GM18867 (cell line): ENCODE results near the gene ADCYAP1.
"Not testable (repeated sequence)": the region's sequence is repeated elsewhere in the genome, so short reads cannot be mapped to it uniquely, and the experiment has no call there.

Source experiments
- ATAC-seq: cut with Tn5 transposase; IDR thresholded peaks from one replicate; pipeline ENCODE4 v1.9.1; 2021; ENCODE audit warnings: mild to moderate bottlenecking, moderate library complexity; ENCODE audit not compliant: unreplicated experiment

The ADCYAP1 gene

GRCh38 chr18:904218-905090 is at the start of gene ADCYAP1:
Gene ADCYAP1, plus strand, starts transcription at chr18:904871. Its CDS starts 516 bp downstream, at chr18:905387.
- no peak for ATAC-seq

- no peak for ATAC-seq
Observed at GRCh38 chr18:857986-858385, 46.7 kb upstream of the ADCYAP1 start.

GRCh38 chr18:864872-865273 is 39.8 kb upstream of the ADCYAP1 start:
- ATAC-seq, result peak; percentile 96

- no peak for ATAC-seq
Observed at GRCh38 chr18:867257-867656, 37.4 kb upstream of the ADCYAP1 start.

GRCh38 chr18:873426-873825 is 31.2 kb upstream of the ADCYAP1 start:
- not testable (repeated sequence) for ATAC-seq

- no peak for ATAC-seq
Observed at GRCh38 chr18:875912-876311, 28.8 kb upstream of the ADCYAP1 start.

- ATAC-seq, result no peak
Observed at GRCh38 chr18:877238-877637, 27.4 kb upstream of the ADCYAP1 start.

GRCh38 chr18:886076-886475 is 18.6 kb upstream of the ADCYAP1 start:
- no peak for ATAC-seq

DNA sequence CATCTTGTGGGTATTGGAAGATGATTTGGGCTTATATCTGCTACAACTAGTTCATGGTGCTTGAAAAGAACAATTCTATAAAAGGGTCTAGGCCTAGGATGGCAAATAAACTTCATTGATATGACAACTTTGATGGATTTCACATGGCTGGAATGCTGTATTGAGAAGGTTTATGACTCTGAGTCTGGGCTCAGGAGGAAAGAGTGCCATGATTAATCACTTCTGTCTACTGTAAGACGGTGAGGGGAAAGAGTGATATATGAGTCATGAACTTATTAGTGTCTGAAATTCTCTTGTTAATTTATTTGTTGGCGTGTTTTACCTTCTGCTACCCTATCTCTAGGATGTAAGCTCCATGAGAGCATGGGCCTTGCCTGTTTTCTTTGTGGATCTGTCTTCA is 17.0 kb upstream of the ADCYAP1 start:
- no peak for ATAC-seq

DNA sequence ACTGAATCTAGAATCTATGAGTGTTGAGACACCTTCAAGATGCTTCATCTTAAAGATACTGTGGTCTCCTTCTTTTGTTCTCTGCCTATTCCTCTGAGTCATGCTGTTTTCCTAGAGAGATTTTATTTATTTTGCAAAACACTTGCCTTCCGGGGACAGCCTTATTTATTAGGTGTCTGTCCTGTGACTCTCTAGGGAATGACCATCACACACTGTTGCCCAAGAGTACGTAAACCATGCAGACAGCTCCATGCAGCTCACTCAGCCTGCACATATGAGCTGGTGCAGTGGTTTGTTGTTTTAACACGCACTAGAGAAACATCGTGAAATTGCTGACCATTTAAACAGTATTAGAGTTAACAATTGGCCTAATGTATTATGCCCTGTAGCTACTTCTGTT is 12.4 kb upstream of the ADCYAP1 start:
- ATAC-seq, result no peak

GRCh38 chr18:896315-896714 is 8.4 kb upstream of the ADCYAP1 start:
- ATAC-seq, result no peak

DNA sequence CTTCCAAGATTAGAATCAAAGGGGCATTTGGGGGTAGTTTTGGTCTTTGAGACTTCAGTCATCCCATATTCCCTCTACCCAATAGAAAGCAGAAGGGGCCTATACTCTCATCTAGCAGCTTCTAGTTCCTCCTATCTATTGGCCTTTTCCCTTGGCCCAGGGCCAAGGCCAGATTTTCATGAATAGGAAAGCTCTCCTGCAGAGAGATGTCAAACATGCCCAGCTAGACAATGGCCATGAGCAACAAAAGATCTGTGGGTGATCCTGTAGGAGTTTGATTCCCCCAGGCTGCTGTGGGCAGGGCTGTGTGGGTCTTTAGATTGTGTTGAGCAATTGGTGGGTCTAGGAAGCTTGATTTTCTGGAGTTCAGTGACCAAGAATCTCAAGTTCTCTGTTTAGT is 2.9 kb upstream of the ADCYAP1 start:
- ATAC-seq, result no peak

GRCh38 chr18:902229-902628 is 2.4 kb upstream of the ADCYAP1 start:
- no peak for ATAC-seq

DNA sequence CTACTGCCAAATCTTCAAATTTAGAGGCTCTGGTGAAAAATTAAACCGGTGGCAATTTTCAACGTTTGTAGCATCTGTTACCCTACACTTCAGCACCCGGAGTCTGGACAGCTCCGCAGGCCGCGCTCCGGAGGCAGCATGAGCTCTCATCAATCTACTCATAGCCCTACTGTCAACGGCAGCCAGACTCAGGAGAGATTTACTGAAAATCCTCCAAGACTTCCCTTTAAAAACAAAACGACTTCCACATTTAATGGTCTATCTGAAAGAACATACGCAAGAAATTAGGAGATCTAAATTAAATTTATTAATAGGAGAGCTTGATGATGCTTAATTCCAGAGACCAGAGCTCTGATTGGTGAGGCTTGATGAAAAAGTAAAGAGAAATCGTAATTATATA is 970 bp upstream of the ADCYAP1 start:
- no peak for ATAC-seq

DNA sequence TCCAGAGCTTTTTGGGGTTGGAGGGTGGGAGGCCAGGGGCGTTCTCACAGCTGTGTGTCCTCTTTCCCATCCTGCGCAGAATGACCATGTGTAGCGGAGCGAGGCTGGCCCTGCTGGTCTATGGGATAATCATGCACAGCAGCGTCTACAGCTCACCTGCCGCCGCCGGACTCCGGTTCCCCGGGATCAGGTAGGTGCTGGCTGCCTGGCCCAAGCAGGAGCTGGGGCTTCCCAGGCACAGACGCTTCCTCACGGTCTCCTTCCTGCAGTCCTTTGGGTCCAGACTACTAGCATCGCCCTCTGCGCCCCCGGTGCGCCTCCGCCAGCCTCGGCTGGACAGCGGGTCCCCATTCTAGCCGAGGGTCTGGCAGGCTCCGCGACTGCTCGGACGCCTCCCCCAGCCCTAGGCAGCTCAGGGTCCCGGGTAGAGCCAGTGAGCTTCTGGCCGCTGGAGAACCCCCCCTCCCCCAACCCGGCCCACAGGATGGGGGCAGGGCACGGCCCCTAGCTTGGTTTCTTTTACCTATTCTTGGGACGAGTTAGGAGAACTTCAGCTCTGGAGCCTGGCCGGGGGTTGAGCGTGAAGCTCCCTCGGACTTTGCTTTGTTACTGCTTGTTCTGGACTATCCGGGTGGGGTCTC is 756 bp downstream of the ADCYAP1 start:
- no peak for ATAC-seq

DNA sequence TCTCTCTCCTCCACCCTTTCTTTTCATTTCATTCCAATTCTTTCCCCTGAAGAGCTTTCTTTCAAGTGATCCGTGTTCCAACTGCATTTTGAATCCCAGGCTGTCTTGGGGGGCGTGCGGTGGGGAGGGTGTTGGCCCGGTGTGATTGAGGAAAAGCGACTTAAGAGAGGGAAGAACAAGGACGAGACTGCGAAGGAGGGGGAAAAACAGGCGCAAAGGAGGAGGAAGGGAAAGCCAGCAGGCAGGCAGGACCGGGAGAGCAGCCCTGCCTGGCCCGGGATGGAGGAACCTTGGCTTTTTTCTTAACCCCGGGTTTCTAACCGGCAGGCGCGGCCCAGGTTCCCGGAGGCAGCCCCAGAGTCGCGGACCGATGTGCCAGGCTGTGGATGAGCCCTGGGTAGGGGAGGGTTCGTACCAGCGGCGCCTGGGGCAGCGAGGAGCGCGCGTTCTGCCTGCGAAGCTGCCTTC is 1.3 kb downstream of the ADCYAP1 start:
- ATAC-seq, result no peak

DNA sequence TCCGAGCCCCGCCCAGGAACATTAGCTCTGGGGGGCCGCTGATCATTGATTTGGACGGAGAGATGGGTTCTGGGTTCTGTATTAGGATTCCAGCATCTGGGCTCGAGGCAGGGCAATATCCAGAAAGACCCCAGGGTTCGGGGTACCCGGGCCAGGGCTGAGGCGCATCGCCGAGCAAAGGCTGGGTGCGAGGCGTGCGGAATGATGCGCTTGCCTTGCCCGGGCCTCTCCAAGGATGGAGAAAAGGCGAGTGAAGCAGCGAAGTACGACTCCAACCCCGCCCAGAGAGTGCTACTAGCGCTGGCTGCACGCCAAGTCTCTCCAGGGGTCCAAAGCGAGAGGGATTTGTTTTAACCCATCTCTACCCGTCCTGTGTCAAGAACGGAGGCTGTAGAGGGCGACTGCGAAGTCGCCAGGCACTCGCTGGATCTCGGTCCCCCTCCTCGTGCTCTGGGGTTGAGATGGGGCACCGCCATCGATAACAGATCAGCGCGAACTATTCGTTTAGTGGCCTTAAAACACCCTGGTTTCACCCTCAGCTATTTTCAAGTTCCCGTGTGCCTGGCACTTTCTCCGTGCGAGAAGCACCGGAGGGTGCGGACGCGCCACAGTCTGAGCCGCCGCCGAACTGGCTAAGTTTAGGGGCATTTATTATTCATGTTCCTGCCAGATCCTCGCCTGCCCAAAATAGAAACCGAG is 1.9 kb downstream of the ADCYAP1 start:
- ATAC-seq, result no peak

DNA sequence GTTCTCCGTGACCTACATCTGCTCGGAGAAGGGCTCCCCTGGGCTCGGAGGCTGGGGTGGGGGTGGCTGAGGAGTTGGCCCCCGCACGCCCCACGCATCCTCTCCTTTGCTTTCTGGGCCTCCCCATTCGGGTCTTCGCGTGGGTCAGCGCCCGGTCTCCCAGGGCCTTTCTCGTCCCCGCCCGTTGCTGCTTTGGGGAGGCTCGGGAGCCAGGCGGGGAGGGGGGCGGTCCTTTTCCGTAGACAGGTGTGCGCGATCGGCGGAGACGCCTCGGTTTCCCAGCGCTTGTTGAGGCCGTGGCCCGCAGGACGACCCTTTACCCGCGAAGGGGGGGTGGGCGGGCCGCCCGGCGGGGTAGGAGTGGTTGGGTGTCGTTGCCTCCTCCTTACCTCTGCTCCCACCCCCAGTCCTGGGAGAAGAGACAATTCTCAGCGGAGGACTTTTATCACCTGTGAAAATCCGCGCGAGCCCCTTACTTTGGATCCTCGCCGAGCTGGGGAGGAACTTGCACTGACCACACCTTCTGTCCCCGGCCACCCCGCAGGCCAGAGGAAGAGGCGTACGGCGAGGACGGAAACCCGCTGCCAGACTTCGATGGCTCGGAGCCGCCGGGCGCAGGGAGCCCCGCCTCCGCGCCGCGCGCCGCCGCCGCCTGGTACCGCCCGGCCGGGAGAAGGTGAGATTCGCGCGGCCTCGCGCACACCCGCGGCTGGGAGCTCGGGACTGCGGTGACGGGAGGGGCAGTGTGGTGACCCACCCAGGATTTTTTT is 2.6 kb downstream of the ADCYAP1 start:
- no peak for ATAC-seq

DNA sequence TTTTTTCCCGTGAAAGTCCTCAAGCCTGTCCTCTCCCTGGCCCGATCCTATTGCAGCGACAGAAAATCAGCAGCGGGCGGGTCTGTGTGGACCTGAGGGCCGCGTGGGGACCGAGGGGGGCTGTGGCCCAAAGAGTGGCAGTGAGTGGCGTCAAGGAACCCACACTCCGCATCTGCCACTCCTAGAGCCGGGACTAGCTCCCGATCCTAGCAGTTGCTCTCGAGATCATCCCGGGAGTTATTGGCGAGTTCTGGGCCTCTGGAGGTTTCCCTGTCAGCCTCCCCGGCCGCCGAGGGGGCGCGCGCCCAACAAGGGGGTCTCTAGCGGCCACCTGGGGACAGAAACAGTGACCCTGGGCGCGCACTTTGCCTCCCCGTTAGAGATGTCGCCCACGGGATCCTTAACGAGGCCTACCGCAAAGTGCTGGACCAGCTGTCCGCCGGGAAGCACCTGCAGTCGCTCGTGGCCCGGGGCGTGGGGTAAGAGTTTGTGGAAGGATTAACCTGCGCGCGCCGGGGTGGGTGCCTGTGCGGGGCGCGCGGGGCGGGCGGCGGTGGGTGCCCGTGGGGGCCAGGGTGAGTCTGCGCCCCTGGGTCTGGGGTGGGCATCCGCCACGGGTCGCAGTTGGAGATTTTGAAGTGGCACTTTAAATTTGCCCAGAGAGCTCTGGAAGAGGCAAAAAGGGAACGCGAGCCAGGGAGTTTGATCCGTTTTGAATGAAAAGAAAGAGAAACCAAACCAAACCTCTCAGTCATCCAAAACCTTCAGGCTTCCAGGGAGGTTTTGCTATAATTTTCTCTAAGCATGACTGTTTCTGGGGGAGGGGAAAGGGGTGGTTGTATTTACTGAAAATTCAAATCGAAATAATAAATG is 3.5 kb downstream of the ADCYAP1 start:
- ATAC-seq, result no peak
